GM23338 (cell line): ENCODE data around the gene TMEM117.

Experiments
- CREB1 ChIP-seq: fragments of 250-450 bp; sonication (Bioruptor Pico); IDR thresholded peaks from 2 replicates; pipeline ENCODE4 v1.5.0; 2020; ENCODE audit warnings: low read depth, mild to moderate bottlenecking, moderate library complexity
- CTCF ChIP-seq, 2 experiments: fragments of 200-600 bp in 1 of 2; sonication (generic) in 1 of 2; conservative IDR thresholded peaks; 2 replicates each; pipeline versions ENCODE4 v1.5.1 to v1.6.1; 2016 to 2017; ENCODE audit warnings: antibody characterized with exemption in 2 of 2, low read depth in 2 of 2, mild to moderate bottlenecking in 2 of 2, moderate library complexity in 1 of 2
- EZH2 ChIP-seq: fragments of 200-600 bp; sonication (generic); IDR thresholded peaks from one replicate; pipeline ENCODE4 v1.8.0; 2017; ENCODE audit warnings: antibody characterized with exemption, mild to moderate bottlenecking, low read depth; ENCODE audit not compliant: unreplicated experiment
- REST ChIP-seq: IDR thresholded peaks from one replicate; pipeline ENCODE4 v1.6.1; 2018; ENCODE audit warnings: antibody characterized with exemption; ENCODE audit not compliant: unreplicated experiment
- ZNF331 ChIP-seq: fragments of 250-450 bp; sonication (Bioruptor Pico); IDR thresholded peaks from 2 replicates; pipeline ENCODE4 v1.5.0; 2020; ENCODE audit warnings: low read depth, mild to moderate bottlenecking, moderate library complexity

- TF ChIP-seq CTCF (conservative IDR thresholded peaks at IDR 0.05; ENCODE audit: low read depth in 2 of 2) = no peak
- no peak for TF ChIP-seq EZH2
- no peak for TF ChIP-seq CREB1 (CRISPR knock-in tag)
- no peak for TF ChIP-seq REST
- TF ChIP-seq ZNF331 = no peak
Observed at GRCh38 chr12:44246482-44247105, 410.7 kb downstream of the TMEM117 start.
